ENCODE measurements around the gene NEO1.

The NEO1 gene

GRCh38 chr15:73328149-73328820 lies 276.0 kb downstream of the NEO1 start:
- DNase-seq: no peak

- DNase-seq: no peak
Observed at GRCh38 chr15:73328981-73329380, 276.7 kb downstream of the NEO1 start.

GRCh38 chr15:73329501-73330200 lies 277.4 kb downstream of the NEO1 start:
- DNase-seq: peak in 1 of 51 donors; percentile 20

- DNase-seq: peak in 1 of 51 donors; percentile 8
Observed at GRCh38 chr15:73330206-73331051, 278.2 kb downstream of the NEO1 start.

GRCh38 chr15:73331501-73331900 lies 279.2 kb downstream of the NEO1 start:
- no peak for DNase-seq

GRCh38 chr15:73331991-73332925 lies 280.0 kb downstream of the NEO1 start:
- DNase-seq: no peak

- no peak for DNase-seq
Observed at GRCh38 chr15:73333001-73333400, 280.7 kb downstream of the NEO1 start.

GRCh38 chr15:73334086-73334485 lies 281.8 kb downstream of the NEO1 start:
- DNase-seq: no peak

- no peak for DNase-seq
Observed at GRCh38 chr15:73335026-73335425, 282.8 kb downstream of the NEO1 start.

GRCh38 chr15:73335471-73335870 lies 283.2 kb downstream of the NEO1 start:
- no peak for DNase-seq

- DNase-seq: no peak
Observed at GRCh38 chr15:73336756-73337155, 284.5 kb downstream of the NEO1 start.

- DNase-seq: no peak
Observed at GRCh38 chr15:73337187-73337586, 284.9 kb downstream of the NEO1 start.

GRCh38 chr15:73338058-73338457 lies 285.8 kb downstream of the NEO1 start:
- no peak for DNase-seq

GRCh38 chr15:73338606-73339374 lies 286.5 kb downstream of the NEO1 start:
- no peak for DNase-seq

- DNase-seq: no peak
Observed at GRCh38 chr15:73340502-73341192, 288.4 kb downstream of the NEO1 start.

GRCh38 chr15:73341886-73342600 lies 289.8 kb downstream of the NEO1 start:
- peak in 12 of 51 donors; percentile 4 to 44 (median 12) for DNase-seq

- DNase-seq: no peak
Observed at GRCh38 chr15:73344056-73344455, 291.8 kb downstream of the NEO1 start.

- no peak for DNase-seq
Observed at GRCh38 chr15:73345658-73346057, 293.4 kb downstream of the NEO1 start.

GRCh38 chr15:73346735-73347312 lies 294.6 kb downstream of the NEO1 start:
- DNase-seq: peak in 1 of 51 donors; percentile 7
